Kidney (tissue), 14 donors: Measurements from ENCODE around the gene KXD1. TPM values are rescaled to one million over a fixed set of nuclear protein-coding genes. Genes with fewer than 3 reads are reported as not detected.

ENCODE experiments used
- DNase-seq, 5 donors: peaks; one replicate each; pipeline ENCODE4 v3.0.0-alpha.2; 2013 to 2020
- FAIRE-seq: peaks from 2 replicates; lab custom pipeline; 2012; peaks lifted over from hg19 to GRCh38; lab: Jason Lieb, UNC
- H3K27ac ChIP-seq, 2 donors: one replicate each; pipeline ENCODE4 v1.7.0; 2013; ENCODE audit warnings: low read depth in 2 of 2, low read length in 2 of 2, inconsistent platforms in 1 of 2
- H3K27me3 ChIP-seq: one replicate; pipeline ENCODE4 v1.7.1; 2013; ENCODE audit warnings: low read length, inconsistent platforms; ENCODE audit not compliant: control insufficient read depth, insufficient read depth
- H3K36me3 ChIP-seq, 3 donors: one replicate each; pipeline versions ENCODE4 v1.7.0 to v1.7.1; 2013; ENCODE audit warnings: low read length in 3 of 3, control low read depth in 1 of 3, inconsistent platforms in 1 of 3; ENCODE audit not compliant: insufficient read depth in 3 of 3, control insufficient read depth in 2 of 3
- H3K4me1 ChIP-seq, 3 donors: one replicate each; pipeline versions ENCODE4 v1.7.0 to v1.7.1; 2013; ENCODE audit warnings: low read length in 3 of 3, inconsistent platforms in 1 of 3, low read depth in 1 of 3; ENCODE audit not compliant: control insufficient read depth in 2 of 3, insufficient read depth in 2 of 3
- H3K4me3 ChIP-seq, 3 donors: one replicate each; pipeline versions ENCODE4 v1.7.0 to v1.8.1; 2013; ENCODE audit warnings: low read length in 3 of 3, control low read depth in 1 of 3, inconsistent platforms in 1 of 3
- H3K9ac ChIP-seq, 3 donors: one replicate each; pipeline versions ENCODE4 v1.7.0 to v1.7.1; 2013; ENCODE audit warnings: low read length in 3 of 3, control low read depth in 1 of 3, inconsistent platforms in 1 of 3
- H3K9me3 ChIP-seq, 3 donors: one replicate each; pipeline versions ENCODE4 v1.7.0 to v1.7.1; 2013; ENCODE audit warnings: low read length in 3 of 3, control low read depth in 1 of 3, inconsistent platforms in 1 of 3; ENCODE audit not compliant: control insufficient read depth in 2 of 3, insufficient read depth in 1 of 3
- intact Hi-C: fragments of 100-400 bp; cut with DNase I; formaldehyde crosslinking; loops from one replicate; pipeline ENCODE4 v1.11.1; 2022
- polyA plus RNA-seq: library from polyadenylated mRNA; stranded (reverse); fragments of 350-450 nt; fragmentation: Illumina TruSeq; extraction: RNeasy Lipid Tissue Mini Kit (QIAGEN cat#74804); gene quantifications from one replicate; pipeline ENCODE4 v1.2.3, GENCODE V29; 2014; ENCODE audit warnings: low read depth, low replicate concordance; ENCODE audit not compliant: insufficient read depth
- total RNA-seq: library from RNA; stranded (reverse); fragmentation: NEBNext Ultra II Directional; extraction: Animal tissue kit (Norgen Biotek cat#: 25700); gene quantifications from one replicate; pipeline ENCODE4 v1.2.1, GENCODE V29; 2021
- TF ChIP-seq, protein P1 (sequence below): IDR thresholded peaks from 3 replicates; pipeline ENCODE4 v1.5.1; 2012; ENCODE audit warnings: mild to moderate bottlenecking, moderate library complexity, borderline replicate concordance; ENCODE audit not compliant: insufficient read depth; ENCODE audit errors: extremely low read depth
- donor health status: control.
- donor health status: control.
- donor health status: control.
- donor health status: control.
- donor health status: control.
- donor health status: DM: yes; HTN: yes; CAD: no.
- donor health status: Normal renal cell carcinoma (clear cell type).

The KXD1 gene
- total and polyA plus RNA-seq, 2 donors from 2014 or later = 56.3 to 69.9 TPM

DNA sequence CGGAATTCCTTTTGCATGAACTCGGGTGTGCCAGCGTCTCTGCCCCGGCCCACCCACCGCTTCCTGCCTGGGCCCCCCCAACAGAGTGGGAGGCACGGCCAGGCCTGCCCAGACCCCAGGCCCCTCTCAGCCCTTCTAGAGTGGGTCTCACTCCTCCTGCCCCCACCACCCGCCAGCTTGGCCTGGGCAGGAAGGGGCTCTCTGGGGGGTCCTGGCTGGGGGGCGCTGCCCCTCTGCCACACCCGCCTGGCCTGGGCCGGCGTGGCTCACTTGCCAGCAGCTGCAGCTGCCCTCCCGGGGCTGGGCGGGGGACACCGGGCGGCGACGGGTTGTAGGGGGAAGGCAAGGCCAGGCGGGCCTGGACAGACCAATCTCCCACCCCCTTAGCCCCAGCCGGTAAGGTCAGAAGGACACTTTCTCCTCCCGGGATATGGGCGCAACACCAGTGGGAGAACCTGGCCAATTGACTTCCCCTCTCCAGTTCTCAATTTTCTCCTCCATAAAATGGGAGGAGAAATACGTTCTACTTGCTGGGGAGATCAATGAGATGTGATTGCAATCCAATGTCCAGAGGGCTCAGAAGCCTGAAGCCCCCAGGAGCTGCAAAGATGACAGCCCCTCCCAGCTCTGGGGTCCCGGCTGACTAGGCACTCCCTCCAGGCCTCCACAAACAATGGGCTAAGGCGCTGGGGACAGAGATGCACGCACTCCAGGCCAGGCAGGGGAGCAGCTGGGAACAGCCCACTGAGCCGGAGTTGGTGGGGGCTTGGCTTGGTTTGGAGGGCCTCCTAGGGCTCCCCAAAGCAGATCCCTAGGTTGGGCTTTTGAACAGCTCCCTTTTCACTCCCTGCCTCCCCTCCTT, 46.5 kb downstream of the KXD1 start:
- no peaks in the 10 kb centered on the region for H3K9me3 ChIP-seq
- no peak overlapping the region for H3K9ac ChIP-seq
- H3K36me3 ChIP-seq = no peaks in the 10 kb centered on the region
- peaks cover 29% of the 10 kb centered on the region for H3K27me3 ChIP-seq
- H3K4me1 ChIP-seq = peaks cover 0 to 4% (median 0%) of the 10 kb centered on the region in 3 donors
- TF ChIP-seq, protein P1, sequence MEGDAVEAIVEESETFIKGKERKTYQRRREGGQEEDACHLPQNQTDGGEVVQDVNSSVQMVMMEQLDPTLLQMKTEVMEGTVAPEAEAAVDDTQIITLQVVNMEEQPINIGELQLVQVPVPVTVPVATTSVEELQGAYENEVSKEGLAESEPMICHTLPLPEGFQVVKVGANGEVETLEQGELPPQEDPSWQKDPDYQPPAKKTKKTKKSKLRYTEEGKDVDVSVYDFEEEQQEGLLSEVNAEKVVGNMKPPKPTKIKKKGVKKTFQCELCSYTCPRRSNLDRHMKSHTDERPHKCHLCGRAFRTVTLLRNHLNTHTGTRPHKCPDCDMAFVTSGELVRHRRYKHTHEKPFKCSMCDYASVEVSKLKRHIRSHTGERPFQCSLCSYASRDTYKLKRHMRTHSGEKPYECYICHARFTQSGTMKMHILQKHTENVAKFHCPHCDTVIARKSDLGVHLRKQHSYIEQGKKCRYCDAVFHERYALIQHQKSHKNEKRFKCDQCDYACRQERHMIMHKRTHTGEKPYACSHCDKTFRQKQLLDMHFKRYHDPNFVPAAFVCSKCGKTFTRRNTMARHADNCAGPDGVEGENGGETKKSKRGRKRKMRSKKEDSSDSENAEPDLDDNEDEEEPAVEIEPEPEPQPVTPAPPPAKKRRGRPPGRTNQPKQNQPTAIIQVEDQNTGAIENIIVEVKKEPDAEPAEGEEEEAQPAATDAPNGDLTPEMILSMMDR = no peak
- intact Hi-C loops = no loop called here
- FAIRE-seq = no peak
- DNase-seq = peak in 1 of 5 donors; percentile 77
- no peak overlapping the region for H3K27ac ChIP-seq
- no peak overlapping the region for H3K4me3 ChIP-seq

DNA sequence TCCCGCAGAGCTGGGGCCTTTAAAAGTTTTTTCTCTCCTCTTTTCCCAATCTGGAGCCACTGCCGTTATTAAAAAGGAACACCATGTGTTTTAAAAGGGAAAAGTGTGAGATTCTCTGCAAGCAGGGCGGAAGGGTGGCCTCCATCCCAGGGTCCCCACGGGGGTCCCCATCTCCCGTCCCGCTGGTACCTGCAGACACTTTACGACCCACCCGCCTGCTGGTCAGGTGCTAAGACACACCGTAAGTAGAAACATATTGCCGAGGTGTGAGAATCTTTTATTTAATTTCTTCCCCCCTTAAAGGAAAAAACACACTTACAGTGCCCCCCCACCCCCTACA, 47.1 kb downstream of the KXD1 start:
- no peak overlapping the region for H3K9ac ChIP-seq
- peaks cover 0 to 4% (median 0%) of the 10 kb centered on the region in 3 donors for H3K4me1 ChIP-seq
- no peaks in the 10 kb centered on the region for H3K36me3 ChIP-seq
- H3K27ac ChIP-seq = no peak overlapping the region
- FAIRE-seq = no peak
- intact Hi-C loops = no loop called here
- H3K27me3 ChIP-seq = peaks cover 29% of the 10 kb centered on the region
- no peaks in the 10 kb centered on the region for H3K9me3 ChIP-seq
- TF ChIP-seq, protein P1 = no peak
- H3K4me3 ChIP-seq = no peak overlapping the region
- no peak for DNase-seq

DNA sequence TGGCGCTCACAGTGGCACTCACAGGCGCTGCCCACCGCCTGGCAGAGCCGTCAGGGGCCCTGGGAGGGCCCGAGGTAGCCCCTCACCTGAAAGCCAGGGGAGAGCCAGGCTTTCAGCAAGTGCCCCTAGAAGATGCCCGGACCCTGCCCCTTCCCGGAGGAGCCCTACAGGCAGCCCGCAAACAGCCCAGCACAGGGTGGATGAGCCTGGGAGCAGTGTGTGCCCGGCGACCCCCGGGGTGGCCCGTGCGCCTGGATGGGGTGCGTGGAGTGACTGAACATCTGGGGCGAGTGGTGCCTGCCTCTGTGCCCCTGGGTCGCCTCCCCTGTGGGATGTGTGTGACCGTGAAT, 47.5 kb downstream of the KXD1 start:
- DNase-seq = no peak
- Histone ChIP-seq H3K4me3 (no peak overlapping the region), H3K27ac (no peak overlapping the region), H3K9ac (no peak overlapping the region), H3K4me1 (peaks cover 0 to 4% (median 0%) of the 10 kb centered on the region in 3 donors), H3K36me3 (no peaks in the 10 kb centered on the region), H3K27me3 (peaks cover 29% of the 10 kb centered on the region), H3K9me3 (no peaks in the 10 kb centered on the region)
- TF ChIP-seq, protein P1 = no peak
- intact Hi-C loops = no loop called here
- no peak for FAIRE-seq
